HUES6 (cell line): ENCODE results near the gene EHD1.

Experiments
- H3K27ac ChIP-seq: 2 replicates; pipeline ENCODE4 v1.7.0; 2013; ENCODE audit warnings: low read depth, mild to moderate bottlenecking, low read length, inconsistent platforms
- H3K27me3 ChIP-seq: 2 replicates; pipeline ENCODE4 v1.6.1; 2013; ENCODE audit warnings: low read length; ENCODE audit not compliant: control insufficient read depth, insufficient read depth
- H3K36me3 ChIP-seq: 2 replicates; pipeline ENCODE4 v1.6.1; 2013; ENCODE audit warnings: low read length; ENCODE audit not compliant: control insufficient read depth, insufficient read depth
- H3K4me1 ChIP-seq: 2 replicates; pipeline ENCODE4 v1.6.1; 2013; ENCODE audit warnings: low read length; ENCODE audit not compliant: control insufficient read depth, insufficient read depth
- H3K4me3 ChIP-seq: 2 replicates; pipeline ENCODE4 v1.5.1; 2013; ENCODE audit warnings: low read depth, low read length
- H3K9ac ChIP-seq: one replicate; pipeline ENCODE4 v1.6.1; 2013; ENCODE audit warnings: mild to moderate bottlenecking, low read length
- H3K9me3 ChIP-seq: 2 replicates; pipeline ENCODE4 v1.6.1; 2013; ENCODE audit warnings: low read depth, low read length; ENCODE audit not compliant: control insufficient read depth, insufficient read depth

EHD1 gene

GRCh38 chr11:64908766-64909165, 30.3 kb upstream of the EHD1 start:
- Histone ChIP-seq H3K36me3 (peaks cover 79% of the 10 kb centered on the region), H3K27me3 (no peaks in the 10 kb centered on the region), H3K4me1 (no peaks in the 10 kb centered on the region), H3K9ac (no peak overlapping the region), H3K9me3 (no peaks in the 10 kb centered on the region), H3K4me3 (no peak overlapping the region), H3K27ac (no peak overlapping the region)

DNA sequence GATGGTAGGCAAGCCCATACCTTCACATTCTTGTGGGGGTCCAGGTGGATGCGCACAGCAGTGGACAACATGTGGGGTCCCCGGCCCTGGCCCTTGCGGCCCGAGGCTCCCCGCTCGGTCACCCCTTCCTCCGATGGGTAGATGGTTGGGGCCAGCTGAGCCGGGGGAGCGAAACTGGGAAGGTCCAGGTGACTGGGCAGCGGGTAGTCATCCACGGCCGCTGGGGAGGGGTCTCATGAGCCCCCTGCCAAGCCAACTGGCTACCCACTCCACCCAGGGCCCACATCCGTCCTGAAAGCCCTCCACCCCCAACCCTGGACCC, 27.9 kb upstream of the EHD1 start:
- no peak overlapping the region for H3K9ac ChIP-seq
- no peaks in the 10 kb centered on the region for H3K27me3 ChIP-seq
- H3K27ac ChIP-seq = no peak overlapping the region
- H3K4me1 ChIP-seq = no peaks in the 10 kb centered on the region
- peaks cover 78% of the 10 kb centered on the region for H3K36me3 ChIP-seq
- H3K9me3 ChIP-seq = no peaks in the 10 kb centered on the region
- no peak overlapping the region for H3K4me3 ChIP-seq

- Histone ChIP-seq H3K9ac (no peak overlapping the region), H3K4me1 (no peaks in the 10 kb centered on the region), H3K4me3 (no peak overlapping the region), H3K27me3 (no peaks in the 10 kb centered on the region), H3K9me3 (no peaks in the 10 kb centered on the region), H3K36me3 (peaks cover 73% of the 10 kb centered on the region), H3K27ac (no peak overlapping the region)
These were observed 27.3 kb upstream of the EHD1 start for GRCh38 chr11:64905516-64906313.

DNA sequence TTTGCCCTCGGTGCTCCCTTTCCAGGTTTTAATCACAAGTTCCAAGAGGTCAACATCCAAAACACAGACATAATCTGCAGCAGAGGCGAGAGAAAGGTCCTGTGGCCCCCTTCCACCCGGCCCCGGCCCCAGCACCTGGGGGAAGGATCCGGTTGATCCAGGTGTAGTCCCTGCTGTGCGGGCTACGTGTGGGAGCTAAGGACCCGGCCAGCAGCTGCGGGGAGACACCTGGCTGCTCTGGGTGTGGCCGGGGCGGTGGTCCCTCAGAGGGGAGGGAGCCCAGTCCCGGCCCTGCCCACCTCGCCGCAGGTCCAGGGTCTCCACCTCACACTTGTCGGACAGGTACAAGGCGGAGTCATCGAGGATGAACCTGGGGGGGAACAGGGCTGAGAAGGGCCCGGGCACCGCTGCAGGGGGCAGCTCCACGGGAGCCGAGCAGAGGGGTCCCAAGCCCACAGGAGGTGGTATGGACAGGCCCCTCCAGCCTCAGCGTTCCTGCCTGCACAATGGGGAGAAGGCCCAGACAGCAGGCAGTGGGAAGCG, 24.9 kb upstream of the EHD1 start:
- H3K9me3 ChIP-seq = no peaks in the 10 kb centered on the region
- H3K4me1 ChIP-seq = no peaks in the 10 kb centered on the region
- no peak overlapping the region for H3K4me3 ChIP-seq
- H3K36me3 ChIP-seq = peaks cover 62% of the 10 kb centered on the region
- no peak overlapping the region for H3K27ac ChIP-seq
- no peak overlapping the region for H3K9ac ChIP-seq
- H3K27me3 ChIP-seq = no peaks in the 10 kb centered on the region

DNA sequence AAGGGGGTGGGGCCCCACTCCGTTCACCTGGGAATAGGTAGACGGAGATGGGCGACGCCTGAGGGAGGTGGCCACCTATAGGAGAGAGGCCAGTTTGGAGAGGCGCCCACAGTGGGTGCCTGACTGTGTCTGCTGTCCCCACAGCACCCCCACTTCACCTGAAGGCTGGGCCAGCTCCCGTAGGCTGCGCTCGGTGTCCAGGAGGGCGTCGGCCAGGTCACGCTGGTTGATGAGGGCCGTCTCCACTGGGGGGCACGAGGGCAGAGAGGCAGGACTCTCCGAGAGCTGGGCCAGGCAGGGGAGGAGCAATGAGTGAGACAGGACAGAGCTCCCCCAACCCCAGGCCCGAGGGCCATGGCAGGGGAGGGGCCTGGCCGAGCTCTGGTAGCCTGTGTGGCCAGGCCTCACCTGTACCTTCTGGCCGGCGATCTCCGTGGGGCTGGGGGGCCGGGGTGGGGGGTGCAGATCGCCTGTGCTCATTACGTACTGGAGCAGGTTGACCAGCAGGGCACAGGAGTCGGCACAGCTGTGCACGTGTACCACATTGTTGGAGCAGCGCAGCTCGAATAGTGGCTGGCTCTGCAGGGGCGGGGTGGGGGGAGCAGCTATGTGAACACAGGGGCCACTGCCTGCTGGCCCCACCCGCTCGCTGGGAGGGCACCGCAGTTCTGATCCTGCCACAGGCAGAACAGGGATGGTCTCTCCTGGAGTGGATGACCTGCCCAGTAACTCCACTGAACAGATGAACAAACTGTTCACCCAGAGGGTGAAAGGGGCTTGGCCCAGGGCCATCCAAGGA, 23.9 kb upstream of the EHD1 start:
- Histone ChIP-seq H3K4me3 (no peak overlapping the region), H3K9ac (no peak overlapping the region), H3K9me3 (no peaks in the 10 kb centered on the region), H3K27me3 (no peaks in the 10 kb centered on the region), H3K36me3 (peaks cover 66% of the 10 kb centered on the region), H3K27ac (no peak overlapping the region), H3K4me1 (no peaks in the 10 kb centered on the region)

DNA sequence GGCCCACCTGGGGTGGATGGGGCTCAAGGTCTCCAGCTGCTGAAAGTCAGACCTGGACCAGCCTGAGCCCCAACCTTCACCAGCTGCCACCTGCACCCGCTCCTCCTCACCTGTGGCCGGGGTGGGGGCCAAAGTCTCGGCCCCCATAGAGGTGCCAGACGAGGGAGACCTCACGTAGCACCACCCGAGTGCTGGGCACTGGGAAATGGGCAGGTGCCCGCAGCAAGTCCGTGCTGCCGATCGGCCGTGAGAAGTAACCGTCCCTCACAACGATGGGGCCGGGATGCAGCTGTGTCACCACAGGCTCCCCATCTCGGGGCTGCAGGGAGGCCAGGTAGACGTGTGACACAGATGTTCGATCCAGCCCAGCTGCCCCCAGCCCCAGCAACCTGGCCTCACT, 22.4 kb upstream of the EHD1 start:
- peaks cover 63% of the 10 kb centered on the region for H3K36me3 ChIP-seq
- H3K27me3 ChIP-seq = no peaks in the 10 kb centered on the region
- no peak overlapping the region for H3K4me3 ChIP-seq
- H3K27ac ChIP-seq = no peak overlapping the region
- H3K9me3 ChIP-seq = no peaks in the 10 kb centered on the region
- H3K9ac ChIP-seq = no peak overlapping the region
- no peaks in the 10 kb centered on the region for H3K4me1 ChIP-seq

GRCh38 chr11:64900263-64900678, 21.9 kb upstream of the EHD1 start:
- no peaks in the 10 kb centered on the region for H3K4me1 ChIP-seq
- H3K36me3 ChIP-seq = peaks cover 61% of the 10 kb centered on the region
- H3K27ac ChIP-seq = no peak overlapping the region
- no peaks in the 10 kb centered on the region for H3K9me3 ChIP-seq
- H3K9ac ChIP-seq = no peak overlapping the region
- no peaks in the 10 kb centered on the region for H3K27me3 ChIP-seq
- no peak overlapping the region for H3K4me3 ChIP-seq

DNA sequence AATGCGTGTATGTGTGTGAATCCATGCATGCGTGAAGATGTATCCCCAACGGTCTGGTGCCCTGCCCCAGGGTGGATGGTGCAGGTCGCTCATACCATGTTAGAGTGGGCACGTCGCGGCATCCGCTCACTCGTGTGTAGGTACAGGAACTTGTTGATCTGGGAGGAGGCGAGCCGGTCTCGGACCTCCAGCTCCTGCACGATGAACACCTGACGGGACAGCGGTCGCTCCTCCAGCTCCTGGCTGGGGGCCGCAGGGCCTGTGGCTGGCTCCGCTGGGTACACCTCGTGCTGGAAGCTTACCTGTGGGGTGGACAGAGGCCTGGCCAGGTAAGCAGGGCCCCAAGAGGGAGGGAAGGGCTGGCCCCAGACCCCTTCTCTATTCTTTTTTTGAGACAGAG, 20.1 kb upstream of the EHD1 start:
- Histone ChIP-seq H3K9ac (no peak overlapping the region), H3K27me3 (no peaks in the 10 kb centered on the region), H3K4me1 (no peaks in the 10 kb centered on the region), H3K36me3 (peaks cover 58% of the 10 kb centered on the region), H3K9me3 (no peaks in the 10 kb centered on the region), H3K27ac (no peak overlapping the region), H3K4me3 (no peak overlapping the region)

DNA sequence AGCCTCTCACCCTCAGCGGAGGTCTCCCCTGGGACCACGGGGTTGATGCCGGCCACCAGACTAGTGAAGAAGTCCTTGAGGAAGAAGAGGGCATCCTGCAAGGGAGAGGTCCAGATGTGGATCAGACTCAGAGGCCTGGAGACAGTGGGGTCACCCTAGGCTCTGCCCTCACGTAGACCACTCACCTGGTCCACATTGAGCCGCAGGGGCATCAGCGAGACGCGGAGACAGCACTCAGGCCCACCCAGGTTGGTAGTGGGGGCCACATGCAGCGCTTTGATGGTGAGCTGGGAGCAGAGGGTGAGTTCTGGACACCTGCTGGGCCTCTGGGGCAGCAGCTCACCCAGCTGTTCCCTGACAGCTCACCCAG, 19.6 kb upstream of the EHD1 start:
- Histone ChIP-seq H3K4me1 (no peaks in the 10 kb centered on the region), H3K4me3 (no peak overlapping the region), H3K27ac (no peak overlapping the region), H3K9ac (no peak overlapping the region), H3K36me3 (peaks cover 53% of the 10 kb centered on the region), H3K27me3 (no peaks in the 10 kb centered on the region), H3K9me3 (no peaks in the 10 kb centered on the region)

GRCh38 chr11:64897381-64898075, 19.1 kb upstream of the EHD1 start:
- Histone ChIP-seq H3K4me3 (no peak overlapping the region), H3K36me3 (peaks cover 48% of the 10 kb centered on the region), H3K9ac (no peak overlapping the region)

More at GRCh38 chr11:64897381-64898075, 19.1 kb upstream of the EHD1 start:
- Histone ChIP-seq H3K27ac (no peak overlapping the region), H3K27me3 (no peaks in the 10 kb centered on the region), H3K9me3 (no peaks in the 10 kb centered on the region), H3K4me1 (no peaks in the 10 kb centered on the region)
